Sigmoid colon (tissue), 7 donors: ENCODE results near the gene NAP1L1. TPM values are rescaled to one million over a fixed set of nuclear protein-coding genes. Genes with fewer than 3 reads are reported as not detected.
A peak's percentile ranks its signal among the peaks of the same experiment; 100 is the strongest.

Experiments
- DNase-seq: peaks from one replicate; pipeline ENCODE4 v3.0.0-alpha.2; 2019
- H3K27ac ChIP-seq, 4 donors: fragments of 200-600 bp; sonication (generic); one replicate each; pipeline ENCODE4 v1.5.1; 2016 to 2019; ENCODE audit warnings: mild to moderate bottlenecking in 1 of 4
- H3K27me3 ChIP-seq, 3 donors: fragments of 200-600 bp; sonication (generic); one replicate each; pipeline ENCODE4 v1.5.1; 2019; ENCODE audit warnings: mild to moderate bottlenecking in 1 of 3
- H3K36me3 ChIP-seq, 4 donors: fragments of 200-600 bp; sonication (generic); one replicate each; pipeline ENCODE4 v1.5.1; 2016 to 2019
- H3K4me1 ChIP-seq, 4 donors: fragments of 200-600 bp; sonication (generic); one replicate each; pipeline ENCODE4 v1.5.1; 2017 to 2019
- H3K4me3 ChIP-seq, 4 donors: fragments of 200-600 bp; sonication (generic); one replicate each; pipeline ENCODE4 v1.5.1; 2017 to 2019; ENCODE audit warnings: mild to moderate bottlenecking in 2 of 4, moderate library complexity in 1 of 4
- H3K9me3 ChIP-seq, 4 donors: fragments of 200-600 bp in 3 of 4; sonication (generic) in 3 of 4; one replicate each; pipeline versions ENCODE4 v1.5.1 to v1.6.1; 2013 to 2019
- EP300 ChIP-seq, 4 donors: sonication (generic); formaldehyde crosslinking; IDR thresholded peaks; one replicate each; pipeline ENCODE4 v1.6.1; 2017; ENCODE audit warnings: antibody characterized with exemption in 4 of 4
- POLR2A ChIP-seq, 2 donors: fragments of 450-650 bp; IDR thresholded peaks; one replicate each; pipeline ENCODE4 v1.6.1; 2016; ENCODE audit warnings: antibody characterized with exemption in 2 of 2, mild to moderate bottlenecking in 2 of 2, moderate library complexity in 2 of 2
- POLR2AphosphoS5 ChIP-seq, 4 donors: sonication (generic); formaldehyde crosslinking; IDR thresholded peaks; one replicate each; pipeline ENCODE4 v1.6.1; 2017; ENCODE audit warnings: antibody characterized with exemption in 4 of 4
- WGBS, 2 donors: extraction: QIAGEN DNeasy Blood & Tissue Kit; methylation state at CpG; one replicate each; pipeline ENCODE4 v1.1.7; 2013; 5-methylcytosine and 5-hydroxymethylcytosine counted together
- intact Hi-C: fragments of 100-400 bp; cut with DNase I; formaldehyde crosslinking; loops from one replicate; pipeline ENCODE4 v1.15.1; 2023
- polyA plus RNA-seq, 3 donors: library from polyadenylated mRNA; stranded (reverse); fragments of 200-250 nt; gene quantifications; one replicate each; pipeline ENCODE4 v1.2.3, GENCODE V29; 2013
- total RNA-seq, 4 donors: library from RNA; depleted of rRNA; stranded (reverse); fragments of >200 nt; gene quantifications; one replicate each; pipeline ENCODE4 v1.1.0, GENCODE V29; 2016
- TF ChIP-seq, protein P1 (sequence below), 4 experiments: fragments of 450-650 bp in 3 of 4; fragments of 200-600 bp in 1 of 4; IDR thresholded peaks; one replicate each; pipeline ENCODE4 v1.5.1; 2016 to 2019; ENCODE audit warnings: antibody characterized with exemption in 4 of 4, mild to moderate bottlenecking in 3 of 4, moderate library complexity in 2 of 4
- donor health status: healthy with polysubstance abuse.
- donor health status: Bipolar disorder and iron deficiency.
- donor health status: healthy.

NAP1L1 gene, protein sequence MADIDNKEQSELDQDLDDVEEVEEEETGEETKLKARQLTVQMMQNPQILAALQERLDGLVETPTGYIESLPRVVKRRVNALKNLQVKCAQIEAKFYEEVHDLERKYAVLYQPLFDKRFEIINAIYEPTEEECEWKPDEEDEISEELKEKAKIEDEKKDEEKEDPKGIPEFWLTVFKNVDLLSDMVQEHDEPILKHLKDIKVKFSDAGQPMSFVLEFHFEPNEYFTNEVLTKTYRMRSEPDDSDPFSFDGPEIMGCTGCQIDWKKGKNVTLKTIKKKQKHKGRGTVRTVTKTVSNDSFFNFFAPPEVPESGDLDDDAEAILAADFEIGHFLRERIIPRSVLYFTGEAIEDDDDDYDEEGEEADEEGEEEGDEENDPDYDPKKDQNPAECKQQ
- total RNA-seq (100 to 1,000 TPM; 321 to 424 (median 333) TPM), polyA plus RNA-seq (100 to 1,000 TPM; 103 to 296 (median 230) TPM)

DNA sequence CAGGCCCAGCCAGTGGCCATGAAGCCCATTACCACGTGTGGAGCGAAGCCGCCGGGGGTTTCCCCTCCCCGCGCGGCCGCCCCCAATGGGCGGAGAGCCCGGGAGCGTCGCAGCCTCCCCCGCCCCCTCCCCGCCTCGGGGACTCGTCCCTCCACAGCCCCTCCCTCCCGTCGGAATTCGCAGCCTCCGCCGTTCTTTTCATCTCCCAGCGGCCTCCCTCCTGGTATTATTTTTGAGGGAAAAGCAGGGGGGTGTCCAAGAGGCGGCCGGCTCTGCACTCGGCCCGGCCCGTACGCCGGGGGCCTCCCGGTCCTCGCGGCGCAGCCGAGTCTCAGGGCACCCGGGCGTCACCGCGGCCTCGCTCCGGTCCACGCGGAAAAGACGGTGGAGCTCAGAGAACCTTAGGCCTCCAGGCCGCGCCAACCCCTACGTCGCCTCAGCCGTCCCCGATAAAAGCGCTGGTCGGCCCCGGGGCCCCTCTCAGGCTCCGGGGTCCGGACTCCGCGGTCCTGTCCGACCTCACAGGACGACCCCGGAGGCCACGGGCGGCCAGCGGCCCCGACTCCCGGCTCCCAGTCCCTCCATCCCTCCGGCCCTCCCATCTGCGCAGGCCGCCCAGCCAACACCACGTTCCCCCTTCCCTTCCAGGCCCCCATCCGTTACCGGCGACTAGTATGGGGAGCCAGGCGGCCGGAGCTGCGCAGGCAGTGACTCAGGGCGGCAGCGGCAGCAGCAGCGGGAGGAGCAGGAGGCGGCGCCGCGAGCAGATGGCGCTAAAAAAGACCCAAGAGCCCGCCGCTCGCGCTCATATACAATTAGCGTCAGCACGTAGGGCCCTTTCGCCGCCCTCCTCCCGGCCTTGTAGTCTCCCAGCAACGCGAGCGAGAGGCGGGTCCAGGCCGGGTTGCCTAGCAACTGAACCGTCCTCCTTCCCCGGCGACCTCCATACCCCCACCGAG lies at the start of gene NAP1L1:
Gene NAP1L1 (minus strand): TSS at position 782 of the 959 bp plus-strand sequence. CDS start 10,466 bp downstream, outside the sequence.
- Histone ChIP-seq H3K4me1 (peaks cover 0 to 38% (median 34%) of the 10 kb centered on the region in 4 donors), H3K9me3 (peaks cover 0 to under 1% (median 0%) of the 10 kb centered on the region in 4 donors), H3K36me3 (no peaks in the 10 kb centered on the region), H3K27ac (peak within 1 kb of the TSS; percentile 97 to 99 (median 98)), H3K4me3 (peak within 1 kb of the TSS; percentile 77 to 90 (median 80)), H3K27me3 (no peaks in the 10 kb centered on the region)
- intact Hi-C loops: loop anchor here (1.0 to 10.0 kb wide), 6 partner anchors 53 to 791 kb away; partner anchors contain the start of genes BBS10, CSRP2, KRR1 and OSBPL8
- 0 to 1% methylated on average over 100 of the region's 100 CpGs for WGBS, 2 donors
- peak; percentile 99 for DNase-seq
- TF ChIP-seq, protein P1, sequence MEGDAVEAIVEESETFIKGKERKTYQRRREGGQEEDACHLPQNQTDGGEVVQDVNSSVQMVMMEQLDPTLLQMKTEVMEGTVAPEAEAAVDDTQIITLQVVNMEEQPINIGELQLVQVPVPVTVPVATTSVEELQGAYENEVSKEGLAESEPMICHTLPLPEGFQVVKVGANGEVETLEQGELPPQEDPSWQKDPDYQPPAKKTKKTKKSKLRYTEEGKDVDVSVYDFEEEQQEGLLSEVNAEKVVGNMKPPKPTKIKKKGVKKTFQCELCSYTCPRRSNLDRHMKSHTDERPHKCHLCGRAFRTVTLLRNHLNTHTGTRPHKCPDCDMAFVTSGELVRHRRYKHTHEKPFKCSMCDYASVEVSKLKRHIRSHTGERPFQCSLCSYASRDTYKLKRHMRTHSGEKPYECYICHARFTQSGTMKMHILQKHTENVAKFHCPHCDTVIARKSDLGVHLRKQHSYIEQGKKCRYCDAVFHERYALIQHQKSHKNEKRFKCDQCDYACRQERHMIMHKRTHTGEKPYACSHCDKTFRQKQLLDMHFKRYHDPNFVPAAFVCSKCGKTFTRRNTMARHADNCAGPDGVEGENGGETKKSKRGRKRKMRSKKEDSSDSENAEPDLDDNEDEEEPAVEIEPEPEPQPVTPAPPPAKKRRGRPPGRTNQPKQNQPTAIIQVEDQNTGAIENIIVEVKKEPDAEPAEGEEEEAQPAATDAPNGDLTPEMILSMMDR (IDR thresholded peaks at IDR 0.05): peak in 1 of 4 experiments; percentile 4
- peak; percentile 70 to 85 for TF ChIP-seq POLR2A (IDR thresholded peaks at IDR 0.05)
- no peak for TF ChIP-seq EP300 (IDR thresholded peaks at IDR 0.05)
- peak; percentile 86 to 96 (median 94) for TF ChIP-seq POLR2AphosphoS5 (IDR thresholded peaks at IDR 0.05)

DNA sequence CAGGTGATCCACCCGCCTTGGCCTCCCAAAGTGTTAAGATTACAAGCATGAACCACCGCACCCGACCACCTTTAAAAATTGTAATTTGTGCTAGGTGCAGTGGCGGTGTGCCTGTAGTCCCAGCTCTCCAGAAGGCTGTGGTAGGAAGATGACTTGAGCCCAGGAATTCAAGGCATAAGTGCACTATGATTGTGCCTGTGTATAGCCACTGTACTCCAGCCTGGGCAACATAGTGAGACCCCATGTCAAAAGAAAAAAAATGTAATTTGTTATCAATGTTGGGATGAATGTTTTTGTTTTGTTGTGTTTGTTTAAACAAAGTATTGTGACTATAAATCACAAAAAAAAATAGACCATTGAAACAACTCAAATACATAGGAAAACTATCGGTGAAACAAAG lies 43.1 kb upstream of the NAP1L1 start:
- no peaks in the 10 kb centered on the region for H3K9me3 ChIP-seq
- no peaks in the 10 kb centered on the region for H3K27me3 ChIP-seq
- no peak for DNase-seq
- H3K4me1 ChIP-seq: no peaks in the 10 kb centered on the region
- intact Hi-C loops: no loop called here
- no peak overlapping the region for H3K4me3 ChIP-seq
- TF ChIP-seq, protein P1 (IDR thresholded peaks at IDR 0.05): no peak
- TF ChIP-seq POLR2AphosphoS5 (IDR thresholded peaks at IDR 0.05) (no peak), POLR2A (IDR thresholded peaks at IDR 0.05) (no peak), EP300 (IDR thresholded peaks at IDR 0.05) (no peak)
- no peaks in the 10 kb centered on the region for H3K36me3 ChIP-seq
- H3K27ac ChIP-seq: no peak overlapping the region
- WGBS, 2 donors: 92 to 96% methylated on average over 5 of the region's 5 CpGs

DNA sequence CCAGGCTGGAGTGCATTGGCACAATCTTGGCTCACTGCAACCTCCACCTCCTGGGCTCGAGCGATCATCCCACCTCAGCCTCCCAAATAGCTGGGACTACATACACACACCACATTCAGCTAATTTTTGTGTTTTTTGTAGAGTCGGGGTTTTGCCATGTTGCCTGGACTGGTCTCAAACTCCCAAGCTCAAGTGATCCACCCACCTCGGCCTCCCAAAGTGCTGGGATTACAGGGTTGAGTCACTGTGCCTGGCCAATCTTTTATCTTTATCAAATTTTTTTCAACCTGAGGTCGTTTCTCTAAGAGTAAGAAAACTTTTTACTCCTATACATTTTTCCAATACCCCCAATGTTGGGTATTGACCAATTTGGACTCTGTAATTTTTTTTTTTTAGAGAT lies 40.0 kb upstream of the NAP1L1 start:
- Histone ChIP-seq H3K4me3 (no peak overlapping the region), H3K9me3 (no peaks in the 10 kb centered on the region), H3K4me1 (no peaks in the 10 kb centered on the region), H3K36me3 (no peaks in the 10 kb centered on the region), H3K27me3 (no peaks in the 10 kb centered on the region), H3K27ac (no peak overlapping the region)
- no peak for DNase-seq
- TF ChIP-seq EP300 (IDR thresholded peaks at IDR 0.05) (no peak), POLR2AphosphoS5 (IDR thresholded peaks at IDR 0.05) (no peak), POLR2A (IDR thresholded peaks at IDR 0.05) (no peak)
- TF ChIP-seq, protein P1 (IDR thresholded peaks at IDR 0.05): no peak
- WGBS, 2 donors: 67 to 82% methylated on average over 5 of the region's 5 CpGs
- intact Hi-C loops: no loop called here

DNA sequence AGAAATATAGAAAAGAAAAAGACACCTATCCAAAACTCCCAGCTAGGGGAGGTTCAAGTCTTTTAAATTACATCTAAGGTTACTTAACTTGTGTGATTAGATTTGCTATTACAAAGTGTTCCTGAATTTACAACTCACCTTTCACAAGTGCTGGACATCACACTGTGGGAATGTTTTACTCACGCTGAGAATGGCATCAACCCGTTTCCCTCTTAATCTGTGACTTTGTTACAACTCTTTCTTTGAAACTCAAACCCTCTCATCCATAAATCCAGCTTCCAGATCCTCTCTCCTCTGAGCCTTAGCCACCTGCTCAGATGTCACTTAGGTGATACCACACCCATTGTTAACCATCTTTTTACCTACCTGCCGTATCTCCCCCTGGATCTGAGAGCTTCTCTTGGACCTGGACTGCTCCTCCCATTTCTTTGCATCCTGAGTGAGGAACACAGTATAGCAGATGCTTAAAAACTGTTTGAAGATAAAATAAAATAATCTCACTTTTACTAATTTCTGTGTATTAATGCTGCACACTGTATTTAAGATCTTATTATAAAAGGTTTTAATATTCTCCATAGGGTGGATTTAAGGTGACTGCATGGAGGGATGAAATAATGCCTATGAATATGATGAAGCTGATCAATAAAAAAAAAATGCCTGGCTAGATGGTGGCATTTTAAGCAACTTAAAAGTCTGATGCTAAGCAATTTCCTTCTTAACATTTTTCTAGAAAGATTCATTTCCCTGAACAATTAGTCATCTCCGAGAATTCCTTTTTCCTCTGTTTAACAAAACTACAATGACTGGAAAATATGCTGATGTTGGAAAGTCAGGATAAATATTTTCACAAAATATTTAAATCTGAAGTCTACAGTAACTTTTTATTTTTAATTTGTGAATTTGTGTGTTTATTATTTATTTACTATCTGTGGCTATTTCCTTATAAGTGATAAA lies 39.1 kb upstream of the NAP1L1 start:
- Histone ChIP-seq H3K9me3 (no peaks in the 10 kb centered on the region), H3K4me1 (no peaks in the 10 kb centered on the region), H3K27ac (no peak overlapping the region), H3K27me3 (no peaks in the 10 kb centered on the region), H3K36me3 (no peaks in the 10 kb centered on the region), H3K4me3 (no peak overlapping the region)
- no peak for DNase-seq
- TF ChIP-seq, protein P1 (IDR thresholded peaks at IDR 0.05): no peak
- no peak for TF ChIP-seq POLR2AphosphoS5 (IDR thresholded peaks at IDR 0.05)
- TF ChIP-seq EP300 (IDR thresholded peaks at IDR 0.05): no peak
- no peak for TF ChIP-seq POLR2A (IDR thresholded peaks at IDR 0.05)
- WGBS, 2 donors: 27 to 59% methylated on average over 4 of the region's 4 CpGs
- intact Hi-C loops: no loop called here
